HUES48 (cell line): ENCODE results near the gene CEP135.

Experiments
- H3K27ac ChIP-seq: one replicate; pipeline ENCODE4 v1.7.0; 2013; ENCODE audit warnings: low read depth, low read length, inconsistent platforms
- H3K27me3 ChIP-seq: 2 replicates; pipeline ENCODE4 v1.6.1; 2013; ENCODE audit warnings: mild to moderate bottlenecking, low read length; ENCODE audit not compliant: control insufficient read depth, insufficient read depth
- H3K36me3 ChIP-seq: 2 replicates; pipeline ENCODE4 v1.6.1; 2013; ENCODE audit warnings: low read length; ENCODE audit not compliant: control insufficient read depth, insufficient read depth
- H3K4me1 ChIP-seq: 2 replicates; pipeline ENCODE4 v1.6.1; 2013; ENCODE audit warnings: mild to moderate bottlenecking, low read length; ENCODE audit not compliant: control insufficient read depth, insufficient read depth
- H3K4me3 ChIP-seq: 2 replicates; pipeline ENCODE4 v1.5.1; 2013; ENCODE audit warnings: mild to moderate bottlenecking, low read depth, low read length
- H3K9ac ChIP-seq: 2 replicates; pipeline ENCODE4 v1.6.1; 2013; ENCODE audit warnings: mild to moderate bottlenecking, low read depth, low read length, moderate library complexity
- H3K9me3 ChIP-seq: 2 replicates; pipeline ENCODE4 v1.6.1; 2013; ENCODE audit warnings: low read length; ENCODE audit not compliant: control insufficient read depth, insufficient read depth

The CEP135 gene

GRCh38 chr4:56077676-56078075 is 128.9 kb downstream of the CEP135 start:
- no peak overlapping the region for H3K27ac ChIP-seq
- H3K27me3 ChIP-seq: no peaks in the 10 kb centered on the region
- no peaks in the 10 kb centered on the region for H3K36me3 ChIP-seq
- peaks cover 6% of the 10 kb centered on the region; the same call in 1 of the 2 replicates for H3K4me1 ChIP-seq
- H3K9me3 ChIP-seq: peaks cover 7% of the 10 kb centered on the region; the same call in 1 of the 2 replicates
- H3K9ac ChIP-seq: no peak overlapping the region
- H3K4me3 ChIP-seq: no peak overlapping the region

DNA sequence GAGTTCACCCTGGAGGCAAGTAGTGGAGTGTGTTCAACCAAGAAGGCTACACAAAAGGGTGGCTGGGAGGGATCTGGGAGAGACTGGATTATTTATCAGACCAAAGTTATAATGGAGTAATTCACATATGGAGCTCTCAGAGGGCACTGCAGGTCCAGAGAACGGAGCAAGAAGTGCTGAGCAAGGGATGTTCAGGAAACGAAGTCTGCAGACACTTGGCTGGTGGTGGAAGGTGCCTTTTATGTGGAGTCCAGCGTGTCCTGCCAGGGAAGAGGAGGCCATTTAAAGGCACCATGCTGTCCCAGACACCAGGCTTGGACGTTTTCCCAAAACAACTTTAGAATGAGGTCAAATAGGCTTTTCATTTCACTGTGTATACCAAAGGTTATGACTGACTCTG is 130.1 kb downstream of the CEP135 start:
- H3K4me1 ChIP-seq: peaks cover 6% of the 10 kb centered on the region; the same call in 1 of the 2 replicates
- no peaks in the 10 kb centered on the region for H3K36me3 ChIP-seq
- H3K27ac ChIP-seq: no peak overlapping the region
- H3K27me3 ChIP-seq: no peaks in the 10 kb centered on the region
- H3K4me3 ChIP-seq: no peak overlapping the region
- H3K9ac ChIP-seq: no peak overlapping the region
- peaks cover 7% of the 10 kb centered on the region; the same call in 1 of the 2 replicates for H3K9me3 ChIP-seq

GRCh38 chr4:56080384-56080783 is 131.6 kb downstream of the CEP135 start:
- no peak overlapping the region for H3K4me3 ChIP-seq
- H3K27ac ChIP-seq: no peak overlapping the region
- H3K27me3 ChIP-seq: no peaks in the 10 kb centered on the region
- H3K9me3 ChIP-seq: peaks cover 7% of the 10 kb centered on the region; the same call in 1 of the 2 replicates
- peaks cover 12% of the 10 kb centered on the region for H3K4me1 ChIP-seq
- no peak overlapping the region for H3K9ac ChIP-seq
- H3K36me3 ChIP-seq: no peaks in the 10 kb centered on the region

GRCh38 chr4:56082829-56083228 is 134.1 kb downstream of the CEP135 start:
- H3K4me3 ChIP-seq: no peak overlapping the region
- H3K27ac ChIP-seq: no peak overlapping the region
- no peaks in the 10 kb centered on the region for H3K36me3 ChIP-seq
- H3K27me3 ChIP-seq: no peaks in the 10 kb centered on the region
- no peak overlapping the region for H3K9ac ChIP-seq
- 0 out of 2 replicates have a peak, but pooled peaks cover under 1% of the 10 kb centered on the region for H3K9me3 ChIP-seq
- H3K4me1 ChIP-seq: peaks cover 15% of the 10 kb centered on the region
